ENCODE results near the gene MRPL17. TPM values are rescaled to one million over a fixed set of nuclear protein-coding genes. Genes with fewer than 3 reads are reported as not detected.

The MRPL17 gene
- polyA plus RNA-seq, 1 donor (not counting 4 experiments of a cell fraction or from before 2014, with no cell fraction given), result 96.3 TPM

DNA sequence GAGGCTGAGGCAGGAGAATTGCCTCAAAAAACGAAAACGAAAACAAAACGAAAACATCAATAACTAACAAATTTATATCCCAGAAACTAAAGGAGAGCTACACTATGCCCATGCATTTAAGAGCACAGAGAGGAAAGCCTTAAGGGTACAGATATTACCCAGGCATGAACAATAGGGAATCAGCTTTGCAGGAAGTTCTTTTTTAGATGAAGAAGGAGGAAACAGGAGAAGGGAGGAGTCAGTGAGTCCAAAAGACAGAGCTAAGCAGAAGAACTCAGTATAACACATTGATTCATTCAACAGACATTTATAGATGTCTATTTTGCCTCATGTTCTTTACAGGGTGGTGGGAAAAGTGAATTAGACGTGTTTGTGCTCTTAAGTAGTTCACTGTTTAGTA is 8.3 kb downstream of the MRPL17 start:
- no peaks in the 10 kb centered on the region for H3K4me1 ChIP-seq (ENCODE audit: control insufficient read depth, extremely low read depth, insufficient read depth, low read length)
- H3K36me3 ChIP-seq (ENCODE audit: control insufficient read depth in 2 of 2, extremely low read depth in 1 of 2, insufficient read depth in 2 of 2, low read length in 2 of 2), result peaks cover 0 to 4% of the 10 kb centered on the region in 2 experiments
- no peaks in the 10 kb centered on the region for H3K9me3 ChIP-seq (ENCODE audit: control insufficient read depth, low read depth, low read length)
- H2AFZ ChIP-seq (ENCODE audit: control insufficient read depth, low read length), result no peak overlapping the region
- no peaks in the 10 kb centered on the region for H3K27me3 ChIP-seq (ENCODE audit: control insufficient read depth, extremely low read depth, insufficient read depth, low read length)
- no peak overlapping the region for H3K27ac ChIP-seq (ENCODE audit: control insufficient read depth, insufficient read depth, low read length)
- no peaks in the 10 kb centered on the region for H3K79me2 ChIP-seq (ENCODE audit: control insufficient read depth, insufficient read depth, low read length)
- dilution Hi-C loops (cut with MboI; ENCODE audit: extremely low pct_ligation_motif_present, low sequenced_read_pairs), result no loop called here
- FAIRE-seq (no peak), DNase-seq (ENCODE audit: low read depth, low spot score) (no peak)
- H3K9me1 ChIP-seq (ENCODE audit: control insufficient read depth, extremely low read depth, insufficient read depth, low read length), result no peaks in the 10 kb centered on the region
- H3K4me2 ChIP-seq (ENCODE audit: control insufficient read depth, extremely low read depth, insufficient read depth, low read depth, low read length), result no peak overlapping the region
- H4K20me1 ChIP-seq (ENCODE audit: control insufficient read depth, extremely low read depth, insufficient read depth, low read length), result no peaks in the 10 kb centered on the region
- no peak overlapping the region for H3K4me3 ChIP-seq (ENCODE audit: control insufficient read depth in 2 of 3, extremely low read depth in 1 of 3, insufficient read depth in 2 of 3, low read depth in 1 of 3, low read length in 3 of 3)
- H3K9ac ChIP-seq (ENCODE audit: control insufficient read depth, extremely low read depth, insufficient read depth, low read length), result no peak overlapping the region
- TF ChIP-seq EZH2 (IDR thresholded peaks at IDR 0.05; ENCODE audit: low read length), result no peak
- TF ChIP-seq, protein P1, sequence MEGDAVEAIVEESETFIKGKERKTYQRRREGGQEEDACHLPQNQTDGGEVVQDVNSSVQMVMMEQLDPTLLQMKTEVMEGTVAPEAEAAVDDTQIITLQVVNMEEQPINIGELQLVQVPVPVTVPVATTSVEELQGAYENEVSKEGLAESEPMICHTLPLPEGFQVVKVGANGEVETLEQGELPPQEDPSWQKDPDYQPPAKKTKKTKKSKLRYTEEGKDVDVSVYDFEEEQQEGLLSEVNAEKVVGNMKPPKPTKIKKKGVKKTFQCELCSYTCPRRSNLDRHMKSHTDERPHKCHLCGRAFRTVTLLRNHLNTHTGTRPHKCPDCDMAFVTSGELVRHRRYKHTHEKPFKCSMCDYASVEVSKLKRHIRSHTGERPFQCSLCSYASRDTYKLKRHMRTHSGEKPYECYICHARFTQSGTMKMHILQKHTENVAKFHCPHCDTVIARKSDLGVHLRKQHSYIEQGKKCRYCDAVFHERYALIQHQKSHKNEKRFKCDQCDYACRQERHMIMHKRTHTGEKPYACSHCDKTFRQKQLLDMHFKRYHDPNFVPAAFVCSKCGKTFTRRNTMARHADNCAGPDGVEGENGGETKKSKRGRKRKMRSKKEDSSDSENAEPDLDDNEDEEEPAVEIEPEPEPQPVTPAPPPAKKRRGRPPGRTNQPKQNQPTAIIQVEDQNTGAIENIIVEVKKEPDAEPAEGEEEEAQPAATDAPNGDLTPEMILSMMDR (optimal IDR thresholded peaks at IDR 0.05 in 1 of 3, IDR thresholded peaks at IDR 0.05 in 1 of 3, conservative IDR thresholded peaks at IDR 0.05 in 1 of 3; ENCODE audit: extremely low read depth in 1 of 3, insufficient read depth in 2 of 3, low read length in 3 of 3), result no peak

DNA sequence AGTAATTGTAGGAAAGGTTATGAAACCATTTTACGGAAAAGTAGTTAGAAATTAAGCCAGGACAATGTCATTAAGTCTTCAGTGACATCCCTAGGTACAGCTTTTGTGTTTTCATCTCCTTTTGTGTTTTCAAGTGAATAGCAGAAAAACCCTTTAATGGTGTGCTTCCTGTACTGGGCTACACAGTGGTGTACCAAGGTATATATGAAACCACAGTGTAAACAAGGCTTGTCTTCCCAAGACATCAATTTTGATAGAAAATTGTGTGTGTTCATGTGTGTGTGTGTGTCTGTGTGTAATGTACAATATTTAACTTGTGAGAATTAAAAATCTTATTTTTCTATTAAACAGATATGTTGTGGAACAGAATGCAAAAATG is 8.9 kb downstream of the MRPL17 start:
- no peaks in the 10 kb centered on the region for H3K9me1 ChIP-seq (ENCODE audit: control insufficient read depth, extremely low read depth, insufficient read depth, low read length)
- dilution Hi-C loops (cut with MboI; ENCODE audit: extremely low pct_ligation_motif_present, low sequenced_read_pairs), result no loop called here
- no peak for FAIRE-seq

More for the DNA sequence above, 8.9 kb downstream of the MRPL17 start:
- no peaks in the 10 kb centered on the region for H3K36me3 ChIP-seq (ENCODE audit: control insufficient read depth in 2 of 2, extremely low read depth in 1 of 2, insufficient read depth in 2 of 2, low read length in 2 of 2)
- TF ChIP-seq, protein P1 (optimal IDR thresholded peaks at IDR 0.05 in 1 of 3, IDR thresholded peaks at IDR 0.05 in 1 of 3, conservative IDR thresholded peaks at IDR 0.05 in 1 of 3; ENCODE audit: extremely low read depth in 1 of 3, insufficient read depth in 2 of 3, low read length in 3 of 3), result no peak
- no peak for TF ChIP-seq EZH2 (IDR thresholded peaks at IDR 0.05; ENCODE audit: low read length)
- no peak overlapping the region for H3K9ac ChIP-seq (ENCODE audit: control insufficient read depth, extremely low read depth, insufficient read depth, low read length)
- H3K4me2 ChIP-seq (ENCODE audit: control insufficient read depth, extremely low read depth, insufficient read depth, low read depth, low read length), result no peak overlapping the region
- DNase-seq (ENCODE audit: low read depth, low spot score), result no peak
- H3K27me3 ChIP-seq (ENCODE audit: control insufficient read depth, extremely low read depth, insufficient read depth, low read length), result no peaks in the 10 kb centered on the region
- H3K4me1 ChIP-seq (ENCODE audit: control insufficient read depth, extremely low read depth, insufficient read depth, low read length), result no peaks in the 10 kb centered on the region
- H2AFZ ChIP-seq (ENCODE audit: control insufficient read depth, low read length), result no peak overlapping the region
- H3K27ac ChIP-seq (ENCODE audit: control insufficient read depth, insufficient read depth, low read length), result no peak overlapping the region
- H3K79me2 ChIP-seq (ENCODE audit: control insufficient read depth, insufficient read depth, low read length), result no peaks in the 10 kb centered on the region
- H3K4me3 ChIP-seq (ENCODE audit: control insufficient read depth in 2 of 3, extremely low read depth in 1 of 3, insufficient read depth in 2 of 3, low read depth in 1 of 3, low read length in 3 of 3), result no peak overlapping the region
- H4K20me1 ChIP-seq (ENCODE audit: control insufficient read depth, extremely low read depth, insufficient read depth, low read length), result no peaks in the 10 kb centered on the region
- no peaks in the 10 kb centered on the region for H3K9me3 ChIP-seq (ENCODE audit: control insufficient read depth, low read depth, low read length)

Measured in keratinocyte (primary cell).